Trophoblast cell (in vitro differentiated cells and primary cell): ENCODE data around the gene VWCE. TPM values are rescaled to one million over a fixed set of nuclear protein-coding genes. Genes with fewer than 3 reads are reported as not detected.

Source experiments
- DNase-seq, 2 donors: peaks; one replicate each; pipeline ENCODE4 v3.0.0-alpha.2; 2016
- H2AFZ ChIP-seq: 2 replicates; pipeline ENCODE4 v1.6.1; 2013; ENCODE audit warnings: low read length, moderate library complexity, mild to moderate bottlenecking; ENCODE audit not compliant: insufficient read depth, poor library complexity
- H2AK5ac ChIP-seq: 2 replicates; pipeline ENCODE4 v1.6.1; 2013; ENCODE audit warnings: mild to moderate bottlenecking, low read length
- H2BK120ac ChIP-seq: 2 replicates; pipeline ENCODE4 v1.6.1; 2013; ENCODE audit warnings: low read length, mild to moderate bottlenecking, moderate library complexity; ENCODE audit not compliant: insufficient read depth, poor library complexity
- H2BK12ac ChIP-seq: 2 replicates; pipeline ENCODE4 v1.6.1; 2013; ENCODE audit warnings: mild to moderate bottlenecking, low read length, moderate library complexity
- H2BK5ac ChIP-seq: 2 replicates; pipeline ENCODE4 v1.6.1; 2013; ENCODE audit warnings: low read length, low read depth, moderate library complexity, mild to moderate bottlenecking; ENCODE audit not compliant: poor library complexity
- H3K14ac ChIP-seq: 2 replicates; pipeline ENCODE4 v1.6.1; 2013; ENCODE audit warnings: mild to moderate bottlenecking, low read length
- H3K18ac ChIP-seq: 2 replicates; pipeline ENCODE4 v1.6.1; 2013; ENCODE audit warnings: mild to moderate bottlenecking, low read length
- H3K23ac ChIP-seq: 2 replicates; pipeline ENCODE4 v1.6.1; 2013; ENCODE audit warnings: low read length
- H3K27ac ChIP-seq: 2 replicates; pipeline ENCODE4 v1.5.1; 2013; ENCODE audit warnings: low read depth, mild to moderate bottlenecking, inconsistent platforms, low read length, moderate library complexity
- H3K27me3 ChIP-seq: 2 replicates; pipeline ENCODE4 v1.6.1; 2013; ENCODE audit warnings: inconsistent platforms, mild to moderate bottlenecking, low read length, moderate library complexity; ENCODE audit not compliant: insufficient read depth
- H3K36me3 ChIP-seq, 2 experiments: 1 replicate in 1 of 2; 2 replicates in 1 of 2; pipeline ENCODE4 v1.6.1; 2013; ENCODE audit warnings: low read length in 2 of 2, mild to moderate bottlenecking in 2 of 2, moderate library complexity in 1 of 2; ENCODE audit not compliant: insufficient read depth in 2 of 2, control insufficient read depth in 1 of 2
- H3K4ac ChIP-seq: 2 replicates; pipeline ENCODE4 v1.6.1; 2013; ENCODE audit warnings: low read depth, mild to moderate bottlenecking, low read length, moderate library complexity
- H3K4me1 ChIP-seq, 2 experiments: 1 replicate in 1 of 2; 2 replicates in 1 of 2; pipeline ENCODE4 v1.6.1; 2013; ENCODE audit warnings: low read length in 2 of 2, mild to moderate bottlenecking in 2 of 2, moderate library complexity in 1 of 2; ENCODE audit not compliant: insufficient read depth in 2 of 2, control insufficient read depth in 1 of 2
- H3K4me2 ChIP-seq: 2 replicates; pipeline ENCODE4 v1.6.1; 2013; ENCODE audit warnings: inconsistent platforms, mild to moderate bottlenecking, low read length, moderate library complexity
- H3K4me3 ChIP-seq: 2 replicates; pipeline ENCODE4 v1.5.1; 2013; ENCODE audit warnings: mild to moderate bottlenecking, low read depth, low read length, inconsistent platforms
- H3K79me1 ChIP-seq: one replicate; pipeline ENCODE4 v1.6.1; 2013; ENCODE audit warnings: low read length
- H3K79me2 ChIP-seq: 2 replicates; pipeline ENCODE4 v1.6.1; 2013; ENCODE audit warnings: low read length, mild to moderate bottlenecking; ENCODE audit not compliant: control insufficient read depth, insufficient read depth, poor library complexity
- H3K9ac ChIP-seq: 2 replicates; pipeline ENCODE4 v1.6.1; 2013; ENCODE audit warnings: mild to moderate bottlenecking, low read length
- H3K9me3 ChIP-seq: 2 replicates; pipeline ENCODE4 v1.6.1; 2013; ENCODE audit warnings: low read depth, mild to moderate bottlenecking, control low read depth, inconsistent platforms, low read length; ENCODE audit not compliant: insufficient read depth
- H4K12ac ChIP-seq: 2 replicates; pipeline ENCODE4 v1.6.1; 2013; ENCODE audit warnings: low read depth, mild to moderate bottlenecking, low read length, moderate library complexity
- H4K8ac ChIP-seq: 2 replicates; pipeline ENCODE4 v1.6.1; 2013; ENCODE audit warnings: low read depth, mild to moderate bottlenecking, low read length, moderate library complexity
- H4K91ac ChIP-seq: one replicate; pipeline ENCODE4 v1.6.1; 2013; ENCODE audit warnings: low read depth, mild to moderate bottlenecking, low read length, moderate library complexity
- WGBS: extraction: QIAGEN DNeasy Blood & Tissue Kit; methylation state at CpG from one replicate; pipeline ENCODE4 v1.1.7; 2013; ENCODE audit warnings: missing lambda C conversion rate; ENCODE audit not compliant: insufficient read length, insufficient coverage; ENCODE audit errors: extremely low coverage; 5-methylcytosine and 5-hydroxymethylcytosine counted together
- polyA plus RNA-seq: library from polyadenylated mRNA; stranded (reverse); fragments of 200-250 nt; gene quantifications from 2 replicates; pipeline ENCODE4 v1.2.3, GENCODE V29; 2013

VWCE gene
- polyA plus RNA-seq, result 3.1 and 3.8 TPM in 2 replicates

DNA sequence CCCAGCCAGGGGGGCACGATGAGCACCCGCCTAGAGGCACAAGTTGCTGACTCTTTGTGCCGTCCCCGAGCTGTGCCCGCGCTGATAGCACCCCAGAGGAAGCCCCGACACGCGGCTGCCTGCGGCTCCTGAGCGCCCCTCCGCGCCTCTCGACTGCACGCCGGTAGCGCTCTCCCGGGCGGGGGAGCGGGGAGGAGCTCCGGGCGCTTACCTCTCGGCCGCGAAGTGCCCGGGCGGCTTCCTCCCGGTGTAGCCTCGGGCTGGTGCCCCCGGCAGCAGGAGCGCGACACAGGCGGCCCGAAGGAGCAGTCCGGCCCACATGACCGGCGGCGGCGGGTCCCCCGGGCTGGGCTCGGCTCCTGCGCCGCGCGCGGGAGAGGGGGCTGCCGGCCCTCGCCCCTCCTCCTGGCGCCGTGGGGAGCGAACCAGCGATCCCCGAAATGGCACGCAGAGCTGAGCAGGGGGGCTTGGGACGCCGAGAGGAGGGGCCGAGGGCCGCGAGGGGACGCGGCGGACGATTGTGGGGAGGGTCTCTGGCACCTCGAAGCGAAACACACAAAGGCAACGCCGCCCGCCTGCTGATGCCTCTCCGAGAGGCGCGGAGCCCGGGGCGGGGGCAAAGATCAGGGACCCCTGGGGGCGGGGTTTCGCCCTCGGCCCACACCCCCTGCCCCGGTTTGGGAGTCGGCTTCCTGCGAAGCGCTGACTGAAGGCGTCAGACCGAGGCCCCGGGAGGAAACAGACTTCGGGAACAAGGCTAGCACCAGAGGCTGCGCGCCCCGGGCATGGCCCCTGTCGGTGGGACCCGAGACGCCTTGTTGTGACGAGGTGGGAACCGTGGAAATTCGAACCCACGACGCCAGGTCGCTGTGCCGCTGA lies at the start of gene VWCE:
VWCE (minus strand) TSS at position 600 of the 879 bp plus-strand sequence; CDS start at position 321, 279 bp downstream.
- Histone ChIP-seq H3K4me3 (peak within 1 kb of the TSS; percentile 75), H2BK120ac (peak within 1 kb of the TSS; percentile 26), H4K91ac (peak within 1 kb of the TSS; percentile 59), H2AK5ac (peak within 1 kb of the TSS; percentile 6), H4K12ac (peak within 1 kb of the TSS; percentile 76), H3K27ac (no peak within 1 kb of the TSS), H4K8ac (peak within 1 kb of the TSS; percentile 68), H2BK5ac (no peak within 1 kb of the TSS), H3K4me1 (peaks cover 11 to 21% of the 10 kb centered on the region in 2 experiments), H3K9ac (no peak within 1 kb of the TSS), H3K4ac (peak within 1 kb of the TSS; percentile 43), H3K18ac (peak within 1 kb of the TSS; percentile 16), H3K79me2 (peaks cover 3% of the 10 kb centered on the region), H3K14ac (peak within 1 kb of the TSS; percentile 51), H2BK12ac (no peak within 1 kb of the TSS), H2AFZ (peak within 1 kb of the TSS; percentile 41), H3K79me1 (peaks cover 14% of the 10 kb centered on the region), H3K36me3 (peaks cover 3 to 17% of the 10 kb centered on the region in 2 experiments), H3K9me3 (no peaks in the 10 kb centered on the region), H3K23ac (no peak within 1 kb of the TSS), H3K27me3 (peaks cover 10% of the 10 kb centered on the region), H3K4me2 (peak within 1 kb of the TSS; percentile 62)
- DNase-seq, result peak; percentile 24 to 57
- no CpG with 5 or more reads among the region's 97 CpGs for WGBS

DNA sequence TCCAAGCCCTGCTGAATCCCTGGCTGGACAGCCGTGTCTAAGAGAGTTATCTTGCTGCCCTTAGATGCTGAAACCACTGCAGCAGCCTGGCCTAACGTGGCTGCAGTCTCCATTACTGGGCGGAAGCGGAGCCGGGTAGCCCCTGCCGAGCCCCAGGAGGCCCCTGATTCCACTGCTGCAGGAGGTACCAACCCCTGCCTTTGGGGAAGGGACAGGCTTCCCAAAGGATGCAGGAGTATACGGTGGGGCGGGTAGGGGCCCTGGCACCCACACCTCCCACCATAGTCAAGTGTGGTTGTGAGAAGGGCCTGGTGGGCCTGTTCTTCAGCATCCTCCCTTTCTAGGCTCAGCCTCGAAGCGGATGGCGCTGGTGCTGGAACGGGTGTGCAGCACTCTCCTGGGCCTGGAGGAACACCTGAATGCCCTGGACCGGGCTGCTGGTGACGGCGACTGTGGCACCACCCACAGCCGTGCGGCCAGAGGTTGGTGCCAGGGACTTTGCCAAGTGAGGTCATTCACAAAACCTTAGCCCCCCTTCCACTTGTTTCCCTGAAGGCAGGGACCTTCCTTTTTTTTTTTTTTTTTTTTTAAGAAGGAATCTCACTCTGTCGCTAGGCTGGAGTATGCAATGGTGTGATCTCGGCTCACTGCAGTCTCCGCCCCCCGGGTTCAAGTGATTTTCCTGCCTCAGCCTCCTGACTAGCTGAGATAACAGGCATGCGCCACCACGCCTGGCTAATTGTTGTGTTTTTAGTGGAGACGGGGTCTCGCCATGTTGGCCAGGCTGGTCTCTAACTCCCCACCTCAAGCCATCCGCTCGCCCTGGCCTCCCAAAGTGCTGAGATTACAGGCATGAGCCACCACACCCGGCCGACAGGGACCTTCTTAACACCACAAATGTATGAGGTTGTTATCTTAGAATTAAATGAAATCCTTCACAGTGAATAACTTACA lies 49.0 kb upstream of the VWCE start:
- Histone ChIP-seq H4K12ac (no peak overlapping the region), H3K9me3 (no peaks in the 10 kb centered on the region), H2BK5ac (no peak overlapping the region), H3K9ac (no peak overlapping the region), H2BK120ac (no peak overlapping the region), H3K79me1 (no peaks in the 10 kb centered on the region), H3K4me3 (no peak overlapping the region), H2BK12ac (no peak overlapping the region), H3K36me3 (peaks cover 12 to 25% of the 10 kb centered on the region in 2 experiments), H4K91ac (no peak overlapping the region), H3K27ac (no peak overlapping the region), H3K79me2 (no peaks in the 10 kb centered on the region), H3K14ac (no peak overlapping the region), H3K18ac (no peak overlapping the region), H3K4me1 (peaks cover 3 to 13% of the 10 kb centered on the region in 2 experiments), H3K4me2 (no peak overlapping the region), H4K8ac (no peak overlapping the region), H3K23ac (no peak overlapping the region), H3K27me3 (no peaks in the 10 kb centered on the region), H2AFZ (no peak overlapping the region), H2AK5ac (no peak overlapping the region), H3K4ac (no peak overlapping the region)
- WGBS, result no CpG with 5 or more reads among the region's 29 CpGs
- DNase-seq, result no peak

- Histone ChIP-seq H2BK5ac (no peak overlapping the region), H3K79me2 (no peaks in the 10 kb centered on the region), H2BK120ac (no peak overlapping the region), H3K27ac (no peak overlapping the region), H3K9ac (no peak overlapping the region), H3K18ac (no peak overlapping the region), H3K36me3 (peaks cover 14 to 15% of the 10 kb centered on the region in 2 experiments), H3K14ac (no peak overlapping the region), H4K91ac (no peak overlapping the region), H3K4me2 (no peak overlapping the region), H3K27me3 (no peaks in the 10 kb centered on the region), H3K9me3 (no peaks in the 10 kb centered on the region), H2AFZ (no peak overlapping the region), H3K79me1 (no peaks in the 10 kb centered on the region), H4K12ac (no peak overlapping the region), H2AK5ac (no peak overlapping the region), H2BK12ac (no peak overlapping the region), H3K4me3 (no peak overlapping the region), H3K4ac (no peak overlapping the region), H3K4me1 (peaks cover 3 to 13% of the 10 kb centered on the region in 2 experiments), H3K23ac (no peak overlapping the region), H4K8ac (no peak overlapping the region)
- no peak for DNase-seq
- no CpG with 5 or more reads among the region's 20 CpGs for WGBS
These were observed 47.2 kb upstream of the VWCE start for GRCh38 chr11:61342207-61342803.

- Histone ChIP-seq H3K79me1 (no peaks in the 10 kb centered on the region), H3K27ac (no peak overlapping the region), H3K9ac (no peak overlapping the region), H4K8ac (no peak overlapping the region), H3K4me3 (no peak overlapping the region), H3K27me3 (no peaks in the 10 kb centered on the region), H4K12ac (no peak overlapping the region), H3K4ac (no peak overlapping the region), H3K18ac (no peak overlapping the region), H2BK12ac (no peak overlapping the region), H2AFZ (no peak overlapping the region), H2AK5ac (no peak overlapping the region), H3K23ac (no peak overlapping the region), H3K4me2 (no peak overlapping the region), H3K79me2 (no peaks in the 10 kb centered on the region), H2BK5ac (no peak overlapping the region), H3K14ac (no peak overlapping the region), H4K91ac (no peak overlapping the region), H3K9me3 (no peaks in the 10 kb centered on the region), H2BK120ac (no peak overlapping the region), H3K36me3 (peaks cover 14 to 15% of the 10 kb centered on the region in 2 experiments), H3K4me1 (peaks cover 3 to 13% of the 10 kb centered on the region in 2 experiments)
- WGBS, result no CpG with 5 or more reads among the region's 4 CpGs
- no peak for DNase-seq
These were observed 46.6 kb upstream of the VWCE start for GRCh38 chr11:61341706-61342105.
